CD4-positive, alpha-beta T cell treated with Interleukin-10 for 1 hour (primary cell): ENCODE results near the gene STK38L.

Experiments used
- DNase-seq: peaks from one replicate; pipeline ENCODE4 v3.0.0-alpha.2; 2020

STK38L gene

GRCh38 chr12:27279826-27280225, 35.7 kb downstream of the STK38L start:
- no peak for DNase-seq

GRCh38 chr12:27280412-27280811, 36.3 kb downstream of the STK38L start:
- no peak for DNase-seq

- DNase-seq, result no peak
These were observed 38.7 kb downstream of the STK38L start for GRCh38 chr12:27282754-27283153.

- DNase-seq, result no peak
These were observed 39.9 kb downstream of the STK38L start for GRCh38 chr12:27284021-27284420.

GRCh38 chr12:27284751-27285150, 40.7 kb downstream of the STK38L start:
- DNase-seq, result no peak

GRCh38 chr12:27285403-27285802, 41.3 kb downstream of the STK38L start:
- no peak for DNase-seq

GRCh38 chr12:27289414-27289813, 45.3 kb downstream of the STK38L start:
- no peak for DNase-seq

GRCh38 chr12:27290501-27291168, 46.5 kb downstream of the STK38L start:
- no peak for DNase-seq

GRCh38 chr12:27291862-27292261, 47.8 kb downstream of the STK38L start:
- DNase-seq, result no peak

- no peak for DNase-seq
These were observed 48.6 kb downstream of the STK38L start for GRCh38 chr12:27292718-27293117.

GRCh38 chr12:27293463-27293862, 49.4 kb downstream of the STK38L start:
- DNase-seq, result no peak

- no peak for DNase-seq
These were observed 52.6 kb downstream of the STK38L start for GRCh38 chr12:27296674-27297073.

GRCh38 chr12:27297566-27297965, 53.5 kb downstream of the STK38L start:
- DNase-seq, result no peak

- no peak for DNase-seq
These were observed 55.0 kb downstream of the STK38L start for GRCh38 chr12:27299102-27299501.

GRCh38 chr12:27300226-27300625, 56.1 kb downstream of the STK38L start:
- DNase-seq, result no peak

- DNase-seq, result no peak
These were observed 59.3 kb downstream of the STK38L start for GRCh38 chr12:27303139-27304111.

- no peak for DNase-seq
These were observed 60.8 kb downstream of the STK38L start for GRCh38 chr12:27304856-27305255.

- peak; percentile 52 for DNase-seq
These were observed 61.8 kb downstream of the STK38L start for GRCh38 chr12:27305673-27306456.

GRCh38 chr12:27309293-27309994, 65.4 kb downstream of the STK38L start:
- no peak for DNase-seq

- no peak for DNase-seq
These were observed 65.9 kb downstream of the STK38L start for GRCh38 chr12:27309995-27310315.

- no peak for DNase-seq
These were observed 72.9 kb downstream of the STK38L start for GRCh38 chr12:27316947-27317346.

GRCh38 chr12:27319409-27319808, 75.3 kb downstream of the STK38L start:
- DNase-seq, result no peak

- DNase-seq, result no peak
These were observed 75.8 kb downstream of the STK38L start for GRCh38 chr12:27319848-27320247.
